IMR-90 (cell line): ENCODE measurements around the gene NKAIN1. TPM values are rescaled to one million over a fixed set of nuclear protein-coding genes. Genes with fewer than 3 reads are reported as not detected.

Experiments used
- ATAC-seq: fragments of 200-7000 bp; cut with Tn5 transposase; 2 replicates; pipeline ENCODE4 v1.9.1; 2020; ENCODE audit warnings: low read depth, mild to moderate bottlenecking, moderate library complexity
- BruUV-seq: library from RNA; stranded (reverse); fragments of 400-500 nt; replicated peaks from 2 replicates; lab custom pipeline; 2021; lab: Mats Ljungman, UMichigan
- CTCF ChIA-PET: fragments of 300-600 bp; formaldehyde crosslinking; extraction: SDS; loops from one replicate; lab custom pipeline; 2021; ENCODE audit warnings: antibody characterized with exemption; lab: Yijun Ruan, JAX
- POLR2A ChIA-PET: fragments of 300-600 bp; sonication (Branson Sonifier 250); formaldehyde crosslinking; loops from one replicate; lab custom pipeline; 2022; ENCODE audit warnings: antibody characterized with exemption; ENCODE audit not compliant: unreplicated experiment; lab: Charles Lee
- DNase-seq: peaks from one replicate; pipeline ENCODE4 v3.0.0; 2013
- H2AFZ ChIP-seq: replicated peaks from 2 replicates; pipeline ENCODE3; 2013; ENCODE audit warnings: low read length, mild to moderate bottlenecking; ENCODE audit not compliant: poor library complexity
- H2AK5ac ChIP-seq: 2 replicates; pipeline ENCODE4 v1.6.1; 2013; ENCODE audit warnings: low read depth, low read length, inconsistent platforms
- H2AK9ac ChIP-seq: replicated peaks from 2 replicates; pipeline ENCODE3; 2013; ENCODE audit warnings: mild to moderate bottlenecking, low read depth, low read length, moderate library complexity; ENCODE audit not compliant: poor library complexity
- H2BK120ac ChIP-seq: 2 replicates; pipeline ENCODE4 v1.6.1; 2013; ENCODE audit warnings: low read depth, low read length, inconsistent platforms
- H2BK15ac ChIP-seq: 3 replicates; pipeline ENCODE4 v1.6.1; 2013; ENCODE audit warnings: low read depth, low read length, inconsistent platforms
- H2BK20ac ChIP-seq: 2 replicates; pipeline ENCODE4 v1.6.1; 2013; ENCODE audit warnings: low read depth, mild to moderate bottlenecking, inconsistent platforms, low read length, moderate library complexity
- H2BK5ac ChIP-seq: 2 replicates; pipeline ENCODE4 v1.6.1; 2013; ENCODE audit warnings: mild to moderate bottlenecking, low read depth, low read length, inconsistent platforms; ENCODE audit not compliant: poor library complexity, severe bottlenecking
- H3K14ac ChIP-seq: replicated peaks from 2 replicates; pipeline ENCODE4 v1.6.1; 2013; ENCODE audit warnings: low read depth, low read length, inconsistent platforms
- H3K18ac ChIP-seq: 2 replicates; pipeline ENCODE4 v1.6.1; 2013; ENCODE audit warnings: low read depth, low read length, control low read depth
- H3K23ac ChIP-seq: 2 replicates; pipeline ENCODE4 v1.6.1; 2013; ENCODE audit warnings: low read depth, low read length, inconsistent platforms
- H3K27ac ChIP-seq: 2 replicates; pipeline ENCODE4 v1.5.1; 2013; ENCODE audit warnings: mild to moderate bottlenecking, control low read depth, low read length; ENCODE audit not compliant: insufficient read depth
- H3K27me3 ChIP-seq: 2 replicates; pipeline ENCODE4 v1.6.1; 2013; ENCODE audit warnings: low read length; ENCODE audit not compliant: control insufficient read depth, insufficient read depth
- H3K36me3 ChIP-seq: 2 replicates; pipeline ENCODE4 v1.6.1; 2013; ENCODE audit warnings: low read length, mixed read lengths; ENCODE audit not compliant: control insufficient read depth, insufficient read depth
- H3K4ac ChIP-seq: 2 replicates; pipeline ENCODE4 v1.6.1; 2013; ENCODE audit warnings: low read depth, low read length, inconsistent platforms
- H3K4me1 ChIP-seq: 2 replicates; pipeline ENCODE4 v1.6.1; 2013; ENCODE audit warnings: low read length, mixed read lengths; ENCODE audit not compliant: control insufficient read depth, insufficient read depth
- H3K4me2 ChIP-seq: 2 replicates; pipeline ENCODE4 v1.6.1; 2013; ENCODE audit warnings: low read depth, mild to moderate bottlenecking, control low read depth, low read length, moderate library complexity
- H3K4me3 ChIP-seq: 2 replicates; pipeline ENCODE4 v1.5.1; 2013; ENCODE audit warnings: low read depth, mild to moderate bottlenecking, control low read depth, low read length, moderate library complexity; ENCODE audit not compliant: insufficient read depth
- H3K56ac ChIP-seq: 2 replicates; pipeline ENCODE4 v1.6.1; 2013; ENCODE audit warnings: low read length, inconsistent platforms; ENCODE audit not compliant: insufficient read depth; ENCODE audit errors: extremely low read depth
- H3K79me1 ChIP-seq, 2 experiments: 2 replicates each; pipeline ENCODE4 v1.6.1; 2013; ENCODE audit warnings: low read length in 2 of 2, inconsistent platforms in 1 of 2, low read depth in 1 of 2
- H3K9ac ChIP-seq: 2 replicates; pipeline ENCODE4 v1.6.1; 2013; ENCODE audit warnings: low read depth, low read length, control low read depth
- H3K9me1 ChIP-seq: 2 replicates; pipeline ENCODE4 v1.6.1; 2013; ENCODE audit warnings: low read length, inconsistent platforms; ENCODE audit not compliant: insufficient read depth
- H3K9me3 ChIP-seq: 2 replicates; pipeline ENCODE4 v1.6.1; 2013; ENCODE audit warnings: low read length; ENCODE audit not compliant: control insufficient read depth, insufficient read depth
- H4K20me1 ChIP-seq: 2 replicates; pipeline ENCODE4 v1.6.1; 2013; ENCODE audit warnings: low read length, inconsistent platforms; ENCODE audit not compliant: insufficient read depth
- H4K5ac ChIP-seq: 2 replicates; pipeline ENCODE4 v1.6.1; 2013; ENCODE audit warnings: mild to moderate bottlenecking, low read depth, low read length, control low read depth
- H4K8ac ChIP-seq, 2 experiments: 2 replicates each; pipeline ENCODE4 v1.6.1; 2013; ENCODE audit warnings: low read depth in 2 of 2, low read length in 2 of 2, control low read depth in 1 of 2, inconsistent platforms in 1 of 2
- H4K91ac ChIP-seq: 2 replicates; pipeline ENCODE4 v1.6.1; 2013; ENCODE audit warnings: low read depth, low read length, inconsistent platforms; ENCODE audit not compliant: insufficient read depth
- BHLHE40 ChIP-seq: fragments of 150-350 bp; IDR thresholded peaks from 2 replicates; pipeline ENCODE4 v1.6.1; 2016; ENCODE audit warnings: mild to moderate bottlenecking, low read depth, low read length
- CEBPB ChIP-seq: IDR thresholded peaks from 2 replicates; pipeline ENCODE4 v1.6.1; 2012; ENCODE audit warnings: low read depth, low read length, improper control_type of control experiment
- CHD1 ChIP-seq: IDR thresholded peaks from 2 replicates; pipeline ENCODE4 v1.6.1; 2012; ENCODE audit warnings: low read depth, low read length, improper control_type of control experiment
- FOS ChIP-seq: fragments of 150-350 bp; IDR thresholded peaks from 2 replicates; pipeline ENCODE4 v1.6.1; 2016; ENCODE audit warnings: low read depth, low read length
- MAFK ChIP-seq: IDR thresholded peaks from 2 replicates; pipeline ENCODE4 v1.6.1; 2012; ENCODE audit warnings: low read depth, low read length, improper control_type of control experiment
- MAZ ChIP-seq: IDR thresholded peaks from 2 replicates; pipeline ENCODE4 v1.6.1; 2012; ENCODE audit warnings: low read depth, mild to moderate bottlenecking, low read length, improper control_type of control experiment, moderate library complexity, borderline replicate concordance
- MXI1 ChIP-seq: IDR thresholded peaks from 2 replicates; pipeline ENCODE4 v1.6.1; 2012; ENCODE audit warnings: low read depth, mild to moderate bottlenecking, low read length, moderate library complexity, borderline replicate concordance
- NFE2L2 ChIP-seq: fragments of 150-350 bp; IDR thresholded peaks from 2 replicates; pipeline ENCODE4 v1.6.1; 2016; ENCODE audit warnings: low read depth, mild to moderate bottlenecking, low read length
- POLR2A ChIP-seq: IDR thresholded peaks from 2 replicates; pipeline ENCODE4 v1.6.1; 2012; ENCODE audit warnings: mild to moderate bottlenecking, low read depth, low read length
- RAD21 ChIP-seq: IDR thresholded peaks from 2 replicates; pipeline ENCODE4 v1.6.1; 2012; ENCODE audit warnings: low read length, improper control_type of control experiment
- RCOR1 ChIP-seq: IDR thresholded peaks from 2 replicates; pipeline ENCODE4 v1.6.1; 2012; ENCODE audit warnings: mild to moderate bottlenecking, low read length, improper control_type of control experiment; ENCODE audit not compliant: insufficient replicate concordance
- RFX5 ChIP-seq: IDR thresholded peaks from 2 replicates; pipeline ENCODE4 v1.8.0; 2012; ENCODE audit warnings: low read depth, mild to moderate bottlenecking, low read length, moderate library complexity
- SMC3 ChIP-seq: fragments of 150-350 bp; IDR thresholded peaks from 2 replicates; pipeline ENCODE4 v1.6.1; 2016; ENCODE audit warnings: low read depth, mild to moderate bottlenecking, antibody characterized with exemption, low read length, moderate library complexity
- WGBS, 2 experiments: methylation state at CpG; one replicate each; pipeline versions ENCODE4 v1.1.5 to v1.1.7; 2013; ENCODE audit warnings: missing lambda C conversion rate in 2 of 2; ENCODE audit not compliant: insufficient read length in 1 of 2; ENCODE audit errors: extremely low coverage in 2 of 2; 5-methylcytosine and 5-hydroxymethylcytosine counted together
- dilution Hi-C: fragments of 300-500 bp; cut with HindIII; formaldehyde crosslinking; loops from one replicate; pipeline ENCODE4 v1.14.3; 2018; ENCODE audit warnings: low sequenced_read_pairs; ENCODE audit not compliant: unreplicated experiment
- in situ Hi-C: fragments of 300-500 bp; cut with MboI; formaldehyde crosslinking; loops from 3 replicates; pipeline ENCODE4 v1.14.3; 2019; ENCODE audit warnings: low sequenced_read_pairs, inconsistent platforms, mixed read lengths
- intact Hi-C: fragments of 100-400 bp; cut with micrococcal nuclease; formaldehyde crosslinking; loops from 2 replicates; pipeline ENCODE4 v1.10.0; 2022
- polyA plus RNA-seq, 3 experiments: library from polyadenylated mRNA; depleted of rRNA; stranded (reverse); fragments of >200 nt; gene quantifications; 2 replicates each; pipeline ENCODE4 v1.2.3, GENCODE V29; 2012; ENCODE audit warnings: low replicate concordance in 1 of 3
- total RNA-seq: library from RNA; depleted of rRNA; stranded (reverse); fragments of >200 nt; gene quantifications from 2 replicates; pipeline ENCODE4 v1.2.3, GENCODE V29; 2012
- TF ChIP-seq, protein P1 (sequence below): conservative IDR thresholded peaks from 2 replicates; pipeline ENCODE4 v1.5.1; 2012; ENCODE audit warnings: mild to moderate bottlenecking, low read depth, low read length, improper control_type of control experiment
- TF ChIP-seq, protein P2 (sequence below): fragments of 150-350 bp; IDR thresholded peaks from 2 replicates; pipeline ENCODE4 v1.6.1; 2017; ENCODE audit warnings: mild to moderate bottlenecking, antibody characterized with exemption, low read length, low read depth

The NKAIN1 gene
- total and polyA plus RNA-seq, 2 of the 4 experiments (the other 2 are of a cell fraction), result under 0.01 to 0.09 TPM

DNA sequence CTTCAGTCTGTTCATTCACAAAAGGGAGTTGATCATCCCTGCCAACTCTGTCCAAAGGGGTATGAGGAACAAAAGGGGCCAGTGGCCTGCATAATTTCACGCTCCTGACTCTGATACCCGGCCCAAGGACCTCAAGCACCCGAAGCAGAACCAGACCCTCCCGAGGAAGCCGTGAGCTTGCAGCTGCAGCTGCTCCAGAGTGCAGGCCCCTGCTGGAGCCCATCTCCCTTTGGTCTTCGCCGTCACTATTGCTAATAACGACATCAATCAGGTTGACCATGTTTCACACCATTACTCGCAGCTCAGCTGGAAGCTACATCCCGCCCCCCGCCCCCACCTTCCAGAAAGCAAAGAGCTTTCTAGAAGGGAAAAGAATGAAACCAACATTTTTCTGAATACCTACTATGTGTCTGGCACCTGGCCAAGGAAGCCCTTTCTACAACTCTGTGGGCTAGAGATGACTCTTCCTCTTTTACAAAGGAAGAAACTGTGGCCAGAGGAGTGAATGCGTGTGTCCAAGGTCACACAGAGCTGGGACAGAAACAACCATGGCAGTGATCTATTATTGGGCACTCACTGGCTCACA lies 5.5 kb downstream of the NKAIN1 start:
- WGBS, 2 experiments, result 44% methylated on average over 3 of the region's 12 CpGs; no CpG with 5 or more reads in 1 of the 2 experiments
- Histone ChIP-seq H3K23ac (no peak overlapping the region), H3K14ac (no peak overlapping the region), H3K4me2 (no peak overlapping the region), H3K4me3 (no peak overlapping the region), H3K9me3 (no peaks in the 10 kb centered on the region), H2BK20ac (no peak overlapping the region), H2AK9ac (no peak overlapping the region), H2BK120ac (no peak overlapping the region), H3K4ac (no peak overlapping the region), H4K8ac (no peak overlapping the region), H2BK5ac (no peak overlapping the region), H4K91ac (no peak overlapping the region), H4K5ac (no peak overlapping the region), H3K27me3 (peaks cover 52% of the 10 kb centered on the region), H3K79me1 (no peaks in the 10 kb centered on the region), H3K27ac (no peak overlapping the region), H4K20me1 (no peaks in the 10 kb centered on the region), H3K56ac (no peak overlapping the region), H3K36me3 (no peaks in the 10 kb centered on the region), H3K18ac (no peak overlapping the region), H3K9me1 (no peaks in the 10 kb centered on the region), H3K9ac (no peak overlapping the region), H2BK15ac (no peak overlapping the region), H2AK5ac (no peak overlapping the region), H3K4me1 (no peaks in the 10 kb centered on the region), H2AFZ (no peak overlapping the region)
- ChIA-PET POLR2A (no interaction called here), CTCF (interaction anchor here (0.7 kb wide), 1 partner anchor 12 kb away, joined by 3 read pairs; no protein-coding TSS in a partner anchor)
- TF ChIP-seq, protein P1, sequence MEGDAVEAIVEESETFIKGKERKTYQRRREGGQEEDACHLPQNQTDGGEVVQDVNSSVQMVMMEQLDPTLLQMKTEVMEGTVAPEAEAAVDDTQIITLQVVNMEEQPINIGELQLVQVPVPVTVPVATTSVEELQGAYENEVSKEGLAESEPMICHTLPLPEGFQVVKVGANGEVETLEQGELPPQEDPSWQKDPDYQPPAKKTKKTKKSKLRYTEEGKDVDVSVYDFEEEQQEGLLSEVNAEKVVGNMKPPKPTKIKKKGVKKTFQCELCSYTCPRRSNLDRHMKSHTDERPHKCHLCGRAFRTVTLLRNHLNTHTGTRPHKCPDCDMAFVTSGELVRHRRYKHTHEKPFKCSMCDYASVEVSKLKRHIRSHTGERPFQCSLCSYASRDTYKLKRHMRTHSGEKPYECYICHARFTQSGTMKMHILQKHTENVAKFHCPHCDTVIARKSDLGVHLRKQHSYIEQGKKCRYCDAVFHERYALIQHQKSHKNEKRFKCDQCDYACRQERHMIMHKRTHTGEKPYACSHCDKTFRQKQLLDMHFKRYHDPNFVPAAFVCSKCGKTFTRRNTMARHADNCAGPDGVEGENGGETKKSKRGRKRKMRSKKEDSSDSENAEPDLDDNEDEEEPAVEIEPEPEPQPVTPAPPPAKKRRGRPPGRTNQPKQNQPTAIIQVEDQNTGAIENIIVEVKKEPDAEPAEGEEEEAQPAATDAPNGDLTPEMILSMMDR, result no peak
- no peak for TF ChIP-seq BHLHE40
- TF ChIP-seq POLR2A, result no peak
- no peak for TF ChIP-seq RAD21
- no peak for TF ChIP-seq MAZ
- no peak for TF ChIP-seq CHD1
- TF ChIP-seq CEBPB, result no peak
- TF ChIP-seq, protein P2, sequence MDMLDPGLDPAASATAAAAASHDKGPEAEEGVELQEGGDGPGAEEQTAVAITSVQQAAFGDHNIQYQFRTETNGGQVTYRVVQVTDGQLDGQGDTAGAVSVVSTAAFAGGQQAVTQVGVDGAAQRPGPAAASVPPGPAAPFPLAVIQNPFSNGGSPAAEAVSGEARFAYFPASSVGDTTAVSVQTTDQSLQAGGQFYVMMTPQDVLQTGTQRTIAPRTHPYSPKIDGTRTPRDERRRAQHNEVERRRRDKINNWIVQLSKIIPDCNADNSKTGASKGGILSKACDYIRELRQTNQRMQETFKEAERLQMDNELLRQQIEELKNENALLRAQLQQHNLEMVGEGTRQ, result no peak
- no peak for TF ChIP-seq RCOR1
- TF ChIP-seq RFX5, result no peak
- TF ChIP-seq FOS, result no peak
- no peak for TF ChIP-seq MAFK
- TF ChIP-seq SMC3, result no peak
- TF ChIP-seq NFE2L2, result no peak
- TF ChIP-seq MXI1, result no peak
- no peak for ATAC-seq
- in situ Hi-C loops (no loop called here), dilution Hi-C loops (no loop called here), intact Hi-C loops (no loop called here)
- BruUV-seq, result no TSS peak
- no peak for DNase-seq
